Tibial nerve (tissue), 4 donors: ENCODE results near the gene ZFAND4.

Source experiments
- CTCF ChIP-seq, 5 experiments: fragments of 200-600 bp in 3 of 5; fragments of 450-650 bp in 2 of 5; sonication (generic) in 3 of 5; IDR thresholded peaks; one replicate each; pipeline ENCODE4 v1.5.1; 2016 to 2019; ENCODE audit warnings: antibody characterized with exemption in 5 of 5, mild to moderate bottlenecking in 3 of 5, moderate library complexity in 2 of 5
- EP300 ChIP-seq, 2 donors: sonication (generic); formaldehyde crosslinking; IDR thresholded peaks; one replicate each; pipeline ENCODE4 v1.6.1; 2017; ENCODE audit warnings: antibody characterized with exemption in 2 of 2, mild to moderate bottlenecking in 1 of 2
- POLR2A ChIP-seq, 2 donors: fragments of 450-650 bp; IDR thresholded peaks; one replicate each; pipeline ENCODE4 v1.6.1; 2017; ENCODE audit warnings: antibody characterized with exemption in 2 of 2, mild to moderate bottlenecking in 2 of 2, moderate library complexity in 2 of 2

- TF ChIP-seq CTCF (IDR thresholded peaks at IDR 0.05) (no peak), POLR2A (IDR thresholded peaks at IDR 0.05) (no peak), EP300 (IDR thresholded peaks at IDR 0.05) (no peak)
These were observed 94.1 kb downstream of the ZFAND4 start for GRCh38 chr10:45578384-45578971.
